CD8-positive, alpha-beta memory T cell (primary cell): ENCODE measurements around the gene TMED8. TPM values are rescaled to one million over a fixed set of nuclear protein-coding genes. Genes with fewer than 3 reads are reported as not detected.
A peak's percentile ranks its signal among the peaks of the same experiment; 100 is the strongest.

ENCODE experiments used
- CTCF ChIA-PET: fragments of 350-600 bp; sonication (Branson Sonifier 250); formaldehyde crosslinking; loops from one replicate; lab custom pipeline; 2021; ENCODE audit warnings: antibody characterized with exemption; lab: Charles Lee
- POLR2A ChIA-PET: fragments of 350-600 bp; sonication (Branson Sonifier 250); formaldehyde crosslinking; loops from one replicate; lab custom pipeline; 2021; ENCODE audit warnings: antibody characterized with exemption; lab: Charles Lee
- DNase-seq, 5 donors: peaks; one replicate each; pipeline versions ENCODE4 v3.0.0 to v3.0.0-alpha.2; 2020 to 2022; ENCODE audit warnings: mixed read lengths in 1 of 5
- H3K27ac ChIP-seq: one replicate; pipeline ENCODE4 v1.7.0; 2013; ENCODE audit warnings: low read depth, mild to moderate bottlenecking, low read length, moderate library complexity
- H3K27me3 ChIP-seq: 2 replicates; pipeline ENCODE4 v1.7.0; 2013; ENCODE audit warnings: low read length, mild to moderate bottlenecking; ENCODE audit not compliant: insufficient read depth, poor library complexity, severe bottlenecking
- H3K36me3 ChIP-seq: 2 replicates; pipeline ENCODE4 v1.7.0; 2013; ENCODE audit warnings: mild to moderate bottlenecking, low read length, moderate library complexity; ENCODE audit not compliant: insufficient read depth
- H3K4me1 ChIP-seq: 2 replicates; pipeline ENCODE4 v1.7.0; 2013; ENCODE audit warnings: mild to moderate bottlenecking, low read length, moderate library complexity; ENCODE audit not compliant: insufficient read depth
- H3K4me3 ChIP-seq: 2 replicates; pipeline ENCODE4 v1.7.0; 2013; ENCODE audit warnings: mild to moderate bottlenecking, low read length
- H3K9me3 ChIP-seq: 2 replicates; pipeline ENCODE4 v1.7.0; 2013; ENCODE audit warnings: mild to moderate bottlenecking, low read length
- H3K27ac Mint-ChIP-seq, 8 donors: one replicate each; pipeline ENCODE4 v1.8.0; 2020 to 2021; ENCODE audit warnings: mixed read lengths in 8 of 8, mild to moderate bottlenecking in 6 of 8, inconsistent platforms in 3 of 8, moderate library complexity in 3 of 8
- H3K27me3 Mint-ChIP-seq, 2 donors: one replicate each; pipeline ENCODE4 v1.8.0; 2020 to 2021; ENCODE audit warnings: mixed read lengths in 2 of 2, mild to moderate bottlenecking in 1 of 2, moderate library complexity in 1 of 2
- H3K36me3 Mint-ChIP-seq, 3 donors: one replicate each; pipeline ENCODE4 v1.8.0; 2020 to 2021; ENCODE audit warnings: mixed read lengths in 3 of 3, inconsistent platforms in 1 of 3, mild to moderate bottlenecking in 1 of 3
- H3K4me1 Mint-ChIP-seq, 3 donors: one replicate each; pipeline ENCODE4 v1.8.0; 2020 to 2021; ENCODE audit warnings: mixed read lengths in 3 of 3, inconsistent platforms in 1 of 3, mild to moderate bottlenecking in 1 of 3
- H3K4me3 Mint-ChIP-seq, 7 donors: one replicate each; pipeline ENCODE4 v1.8.0; 2020 to 2021; ENCODE audit warnings: mixed read lengths in 7 of 7, mild to moderate bottlenecking in 6 of 7, moderate library complexity in 4 of 7, inconsistent platforms in 2 of 7
- H3K9me3 Mint-ChIP-seq, 5 donors: one replicate each; pipeline ENCODE4 v1.8.0; 2020 to 2022; ENCODE audit warnings: mixed read lengths in 5 of 5, mild to moderate bottlenecking in 3 of 5, moderate library complexity in 2 of 5, inconsistent platforms in 1 of 5
- polyA plus RNA-seq: library from polyadenylated mRNA; unstranded; fragments of 300-500 nt; fragmentation: Illumina TruSeq; gene quantifications from one replicate; pipeline ENCODE4 v1.2.3, GENCODE V29; 2021
- total RNA-seq, 2 experiments: library from RNA; stranded (reverse); gene quantifications; one replicate each; pipeline ENCODE4 v1.2.3, GENCODE V29; 2021

Gene TMED8
- total and polyA plus RNA-seq, 3 experiments from 2014 or later, result 3.2 to 22.2 (median 20.9) TPM

- POLR2A ChIA-PET, result no interaction called here
- Mint-ChIP-seq H3K9me3 (no peaks in the 10 kb centered on the region), H3K27me3 (no peaks in the 10 kb centered on the region)
Observed at GRCh38 chr14:77327111-77327510, 49.8 kb downstream of the TMED8 start.

DNA sequence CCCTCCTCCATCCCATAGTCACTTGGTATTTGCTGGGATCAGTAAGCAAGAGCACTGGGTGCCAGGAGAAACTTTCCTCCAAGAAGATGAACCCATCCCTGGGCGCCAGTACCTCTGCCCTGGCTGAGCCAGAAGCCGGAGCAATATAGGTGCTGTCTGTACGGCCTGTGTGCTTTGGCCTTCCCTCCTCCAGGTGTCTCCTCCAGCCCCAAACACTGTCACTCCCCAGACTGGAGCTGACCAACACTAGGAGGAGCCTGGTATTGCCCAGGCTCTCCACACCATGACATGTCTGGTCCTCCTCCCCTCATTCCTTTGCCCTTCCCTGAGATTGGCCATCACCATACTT is 51.2 kb downstream of the TMED8 start:
- H3K27me3 Mint-ChIP-seq, result no peaks in the 10 kb centered on the region
- no peaks in the 10 kb centered on the region for H3K9me3 Mint-ChIP-seq
- CTCF ChIA-PET, result interaction anchor here (1.0 kb wide), 1 partner anchor 10 kb away, joined by 3 read pairs; no protein-coding TSS in a partner anchor
- H3K9me3 ChIP-seq, result no peaks in the 10 kb centered on the region
- no peak for DNase-seq
- peaks cover 0 to 8% (median 0%) of the 10 kb centered on the region in 3 donors for H3K36me3 Mint-ChIP-seq
- H3K27me3 ChIP-seq, result no peaks in the 10 kb centered on the region
- peaks cover 6 to 12% (median 12%) of the 10 kb centered on the region in 3 donors for H3K4me1 Mint-ChIP-seq
- H3K4me3 Mint-ChIP-seq, result peak overlapping the region in 1 of 7 donors; percentile 54
- H3K4me3 ChIP-seq, result no peak overlapping the region
- POLR2A ChIA-PET, result no interaction called here
- peak overlapping the region in 2 of 8 donors; percentile 11 to 86 for H3K27ac Mint-ChIP-seq
- H3K27ac ChIP-seq, result no peak overlapping the region
- no peaks in the 10 kb centered on the region for H3K36me3 ChIP-seq
- peaks cover 9% of the 10 kb centered on the region for H3K4me1 ChIP-seq

More at GRCh38 chr14:77327111-77327510, 49.8 kb downstream of the TMED8 start:
- no peaks in the 10 kb centered on the region for H3K9me3 ChIP-seq
- no peaks in the 10 kb centered on the region for H3K27me3 ChIP-seq
- Mint-ChIP-seq H3K4me3 (no peak overlapping the region), H3K4me1 (peaks cover 1 to 7% (median 7%) of the 10 kb centered on the region in 3 donors), H3K36me3 (no peaks in the 10 kb centered on the region), H3K27ac (no peak overlapping the region)
- no peak overlapping the region for H3K27ac ChIP-seq
- DNase-seq, result no peak
- CTCF ChIA-PET, result no interaction called here
- peaks cover 6% of the 10 kb centered on the region for H3K4me1 ChIP-seq
- H3K36me3 ChIP-seq, result no peaks in the 10 kb centered on the region
- no peak overlapping the region for H3K4me3 ChIP-seq

- no peaks in the 10 kb centered on the region for H3K9me3 Mint-ChIP-seq
- H3K27ac Mint-ChIP-seq, result no peak overlapping the region
- H3K9me3 ChIP-seq, result no peaks in the 10 kb centered on the region
Observed at GRCh38 chr14:77324816-77325745, 51.8 kb downstream of the TMED8 start.

GRCh38 chr14:77324289-77324688 is 52.6 kb downstream of the TMED8 start:
- H3K9me3 ChIP-seq, result no peaks in the 10 kb centered on the region
- Mint-ChIP-seq H3K27ac (no peak overlapping the region), H3K36me3 (peaks cover 0 to 10% (median 0%) of the 10 kb centered on the region in 3 donors), H3K4me3 (peak overlapping the region in 1 of 7 donors; percentile 13), H3K4me1 (peaks cover 14 to 23% (median 21%) of the 10 kb centered on the region in 3 donors), H3K27me3 (peaks cover 0 to 3% of the 10 kb centered on the region in 2 donors), H3K9me3 (no peaks in the 10 kb centered on the region)
- H3K27ac ChIP-seq, result no peak overlapping the region
- DNase-seq, result no peak
- H3K4me3 ChIP-seq, result no peak overlapping the region
- ChIA-PET POLR2A (interaction anchor here (0.6 to 1.0 kb wide), 2 partner anchors 8 to 53 kb away, joined by 3 read pairs; partner anchors contain the start of genes SAMD15 and TMED8), CTCF (interaction anchor here (1.7 kb wide), 1 partner anchor 9 kb away, joined by 8 read pairs; no protein-coding TSS in a partner anchor)
- no peaks in the 10 kb centered on the region for H3K27me3 ChIP-seq
- H3K36me3 ChIP-seq, result no peaks in the 10 kb centered on the region
- H3K4me1 ChIP-seq, result peaks cover 16% of the 10 kb centered on the region

More at GRCh38 chr14:77324816-77325745, 51.8 kb downstream of the TMED8 start:
- Histone ChIP-seq H3K4me3 (no peak overlapping the region), H3K4me1 (peaks cover 10% of the 10 kb centered on the region), H3K36me3 (no peaks in the 10 kb centered on the region), H3K27me3 (no peaks in the 10 kb centered on the region), H3K27ac (no peak overlapping the region)
- peaks cover 0 to 10% (median 0%) of the 10 kb centered on the region in 3 donors for H3K36me3 Mint-ChIP-seq
- DNase-seq, result no peak
- POLR2A ChIA-PET, result interaction anchor here (1.0 kb wide), 1 partner anchor 52 kb away, joined by 3 read pairs; the partner anchor contains the start of genes SAMD15 and TMED8
- H3K27me3 Mint-ChIP-seq, result peaks cover 0 to under 1% of the 10 kb centered on the region in 2 donors
- H3K4me3 Mint-ChIP-seq, result peak overlapping the region in 1 of 7 donors; percentile 20
- peaks cover 8 to 15% (median 14%) of the 10 kb centered on the region in 3 donors for H3K4me1 Mint-ChIP-seq
- CTCF ChIA-PET, result interaction anchor here (1.0 to 1.7 kb wide), 2 partner anchors 9 kb away, joined by 3 to 8 read pairs; no protein-coding TSS in a partner anchor

DNA sequence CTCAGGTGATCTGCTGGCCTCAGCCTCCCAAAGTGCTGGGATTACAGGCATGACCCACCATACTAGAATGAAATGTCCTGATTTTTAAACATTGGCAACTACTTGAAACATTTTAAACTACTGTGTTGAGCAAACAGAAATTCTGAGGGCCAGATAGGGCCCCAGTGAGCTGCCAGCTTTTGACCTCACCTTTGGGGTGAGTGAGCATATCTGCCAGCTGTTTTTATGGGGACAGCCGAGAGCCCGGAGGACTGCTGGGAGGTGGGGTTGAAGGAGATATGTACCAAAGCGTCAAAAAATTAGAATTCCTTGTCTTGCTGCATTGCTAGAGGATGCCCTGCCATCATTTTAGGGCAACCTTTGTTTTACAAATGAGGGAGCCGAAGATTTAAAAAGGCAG is 53.3 kb downstream of the TMED8 start:
- H3K9me3 Mint-ChIP-seq, result no peaks in the 10 kb centered on the region
- no peak overlapping the region for H3K4me3 ChIP-seq
- no peaks in the 10 kb centered on the region for H3K36me3 ChIP-seq
- peaks cover 16% of the 10 kb centered on the region for H3K4me1 ChIP-seq
- H3K27ac Mint-ChIP-seq, result peak overlapping the region in 1 of 8 donors; percentile 33
- H3K27ac ChIP-seq, result no peak overlapping the region
- H3K27me3 Mint-ChIP-seq, result peaks cover 0 to 3% of the 10 kb centered on the region in 2 donors
- H3K36me3 Mint-ChIP-seq, result peaks cover 0 to 10% (median 0%) of the 10 kb centered on the region in 3 donors
- H3K9me3 ChIP-seq, result no peaks in the 10 kb centered on the region
- POLR2A ChIA-PET, result no interaction called here
- H3K4me1 Mint-ChIP-seq, result peaks cover 14 to 26% (median 21%) of the 10 kb centered on the region in 3 donors
- no peak for DNase-seq
- H3K27me3 ChIP-seq, result no peaks in the 10 kb centered on the region
- H3K4me3 Mint-ChIP-seq, result peak overlapping the region in 1 of 7 donors; percentile 57
- CTCF ChIA-PET, result interaction anchor here (1.7 kb wide), 1 partner anchor 8 kb away, joined by 8 read pairs; no protein-coding TSS in a partner anchor

GRCh38 chr14:77322951-77323350 is 53.9 kb downstream of the TMED8 start:
- H3K27me3 ChIP-seq, result no peaks in the 10 kb centered on the region
- no peak overlapping the region for H3K27ac ChIP-seq
- DNase-seq, result no peak
- POLR2A ChIA-PET, result no interaction called here
- Mint-ChIP-seq H3K9me3 (no peaks in the 10 kb centered on the region), H3K27ac (peak overlapping the region in 3 of 8 donors; percentile 46 to 98 (median 97)), H3K36me3 (peaks cover 0 to 10% (median 0%) of the 10 kb centered on the region in 3 donors), H3K4me3 (peak overlapping the region in 1 of 7 donors; percentile 98), H3K4me1 (peaks cover 14 to 26% (median 21%) of the 10 kb centered on the region in 3 donors), H3K27me3 (peaks cover 0 to 3% of the 10 kb centered on the region in 2 donors)
- CTCF ChIA-PET, result no interaction called here
- H3K36me3 ChIP-seq, result no peaks in the 10 kb centered on the region
- H3K9me3 ChIP-seq, result no peaks in the 10 kb centered on the region
- H3K4me3 ChIP-seq, result no peak overlapping the region
- peaks cover 16% of the 10 kb centered on the region for H3K4me1 ChIP-seq

DNA sequence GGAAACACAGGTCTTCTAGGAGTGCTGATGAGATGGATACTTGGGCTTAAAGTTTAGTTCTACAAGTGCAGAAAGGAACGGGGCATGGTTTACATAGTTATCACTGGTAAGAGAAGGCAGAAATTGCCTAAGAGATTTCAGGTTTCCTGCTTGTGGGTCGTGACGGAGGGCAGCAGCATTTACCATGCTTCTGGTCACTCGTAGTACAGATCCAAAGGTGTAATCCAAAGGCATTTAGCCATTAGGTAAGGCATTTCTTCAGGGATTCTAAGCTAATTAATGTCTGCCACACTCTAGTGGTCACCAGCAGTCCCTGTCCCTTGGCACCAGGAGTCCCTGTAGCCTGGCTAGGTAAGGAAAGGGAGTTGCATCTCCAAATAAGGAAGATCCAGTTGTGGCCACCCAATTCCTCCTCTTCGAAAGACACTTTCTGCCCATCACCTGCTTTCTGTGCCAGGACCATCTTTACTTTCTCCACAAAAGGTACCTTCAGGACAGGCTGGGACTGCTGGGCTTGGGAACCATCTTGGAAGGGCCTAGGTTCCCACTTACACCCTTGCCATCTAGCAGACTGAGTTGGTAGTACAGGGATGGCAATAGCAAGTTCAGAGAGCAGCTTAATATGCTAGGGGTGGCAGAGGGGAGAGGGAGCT is 54.5 kb downstream of the TMED8 start:
- POLR2A ChIA-PET, result interaction anchor here (0.5 to 2.7 kb wide), 6 partner anchors 55 to 478 kb away, joined by 3 to 21 read pairs (median 5); partner anchors contain the start of genes ADCK1, SAMD15, TMED8 and VIPAS39
- DNase-seq, result no peak
- Mint-ChIP-seq H3K36me3 (peaks cover 0 to 10% (median 0%) of the 10 kb centered on the region in 3 donors), H3K4me1 (peaks cover 14 to 26% (median 21%) of the 10 kb centered on the region in 3 donors), H3K4me3 (peak overlapping the region; percentile 93 to 100 (median 98)), H3K27ac (peak overlapping the region; percentile 96 to 99 (median 98)), H3K9me3 (no peaks in the 10 kb centered on the region), H3K27me3 (peaks cover 0 to 3% of the 10 kb centered on the region in 2 donors)
- Histone ChIP-seq H3K27ac (peak overlapping the region; percentile 94), H3K4me1 (peaks cover 16% of the 10 kb centered on the region), H3K27me3 (no peaks in the 10 kb centered on the region), H3K9me3 (no peaks in the 10 kb centered on the region), H3K36me3 (no peaks in the 10 kb centered on the region), H3K4me3 (peak overlapping the region; percentile 95)
- CTCF ChIA-PET, result no interaction called here
